Subcutaneous abdominal adipose tissue (tissue), 5 donors: ENCODE data around the gene TRIM63.

ENCODE experiments used
- H3K27ac ChIP-seq: one replicate; pipeline ENCODE4 v1.7.0; 2013; ENCODE audit warnings: low read depth, mild to moderate bottlenecking, inconsistent platforms, low read length, moderate library complexity
- H3K27me3 ChIP-seq, 5 donors: one replicate each; pipeline ENCODE4 v1.7.0; 2013; ENCODE audit warnings: low read length in 5 of 5, inconsistent platforms in 1 of 5; ENCODE audit not compliant: control insufficient read depth in 5 of 5, insufficient read depth in 4 of 5
- H3K36me3 ChIP-seq, 5 donors: one replicate each; pipeline ENCODE4 v1.7.0; 2013; ENCODE audit warnings: low read length in 5 of 5; ENCODE audit not compliant: control insufficient read depth in 5 of 5, insufficient read depth in 5 of 5
- H3K4me1 ChIP-seq, 5 donors: one replicate each; pipeline ENCODE4 v1.7.0; 2013; ENCODE audit warnings: low read length in 5 of 5, mild to moderate bottlenecking in 3 of 5, moderate library complexity in 1 of 5; ENCODE audit not compliant: control insufficient read depth in 5 of 5, insufficient read depth in 5 of 5
- H3K4me3 ChIP-seq, 5 donors: one replicate each; pipeline ENCODE4 v1.7.0; 2013; ENCODE audit warnings: low read length in 5 of 5, low read depth in 1 of 5
- H3K9ac ChIP-seq, 5 donors: one replicate each; pipeline ENCODE4 v1.7.0; 2013; ENCODE audit warnings: low read length in 5 of 5, mild to moderate bottlenecking in 4 of 5, moderate library complexity in 3 of 5
- H3K9me3 ChIP-seq, 5 donors: one replicate each; pipeline ENCODE4 v1.7.0; 2013; ENCODE audit warnings: low read length in 5 of 5; ENCODE audit not compliant: control insufficient read depth in 5 of 5
- donor health status: healthy.
- donor health status: healthy.
- donor health status: healthy.
- donor health status: healthy.
- donor health status: healthy.

Gene TRIM63

DNA sequence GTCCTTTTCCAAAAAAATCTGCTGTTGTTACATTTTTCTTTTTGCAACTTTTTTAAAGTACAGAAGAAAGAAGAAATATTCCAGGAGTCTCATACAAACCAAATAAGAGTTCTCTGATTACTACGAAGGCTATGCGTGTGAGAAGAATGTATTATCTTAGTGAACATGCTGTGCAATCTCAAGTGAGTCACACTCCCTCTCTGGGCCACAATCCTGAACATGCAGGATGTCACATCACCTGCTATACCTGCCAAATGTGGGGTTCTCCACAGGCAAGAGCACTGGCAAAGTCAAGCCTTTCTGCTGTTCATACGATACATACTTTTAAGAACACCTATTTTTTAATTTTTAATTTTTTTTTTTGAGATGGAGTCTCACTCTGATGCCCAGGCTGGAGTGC lies 21.7 kb upstream of the TRIM63 start:
- no peak overlapping the region for H3K4me3 ChIP-seq
- H3K4me1 ChIP-seq: peaks cover 0 to 3% (median under 1%) of the 10 kb centered on the region in 5 donors
- H3K27ac ChIP-seq: no peak overlapping the region
- no peaks in the 10 kb centered on the region for H3K36me3 ChIP-seq
- H3K9me3 ChIP-seq: no peaks in the 10 kb centered on the region
- H3K9ac ChIP-seq: no peak overlapping the region
- peaks cover 7 to 12% (median 9%) of the 10 kb centered on the region in 5 donors for H3K27me3 ChIP-seq

GRCh38 chr1:26084844-26085243 lies 17.4 kb upstream of the TRIM63 start:
- Histone ChIP-seq H3K9ac (no peak overlapping the region), H3K4me3 (no peak overlapping the region), H3K36me3 (no peaks in the 10 kb centered on the region), H3K9me3 (no peaks in the 10 kb centered on the region), H3K4me1 (no peaks in the 10 kb centered on the region), H3K27me3 (peaks cover 5 to 14% (median 7%) of the 10 kb centered on the region in 5 donors), H3K27ac (no peak overlapping the region)

- Histone ChIP-seq H3K27me3 (peaks cover 5 to 14% (median 7%) of the 10 kb centered on the region in 5 donors), H3K4me1 (no peaks in the 10 kb centered on the region), H3K27ac (no peak overlapping the region), H3K36me3 (no peaks in the 10 kb centered on the region), H3K4me3 (no peak overlapping the region), H3K9me3 (no peaks in the 10 kb centered on the region), H3K9ac (no peak overlapping the region)
Observed at GRCh38 chr1:26084091-26084561, 16.7 kb upstream of the TRIM63 start.

- Histone ChIP-seq H3K4me1 (no peaks in the 10 kb centered on the region), H3K36me3 (no peaks in the 10 kb centered on the region), H3K9ac (no peak overlapping the region), H3K4me3 (no peak overlapping the region), H3K27me3 (peaks cover 6 to 17% (median 10%) of the 10 kb centered on the region in 5 donors), H3K9me3 (no peaks in the 10 kb centered on the region), H3K27ac (no peak overlapping the region)
Observed at GRCh38 chr1:26083208-26083607, 15.8 kb upstream of the TRIM63 start.

- Histone ChIP-seq H3K36me3 (no peaks in the 10 kb centered on the region), H3K9ac (no peak overlapping the region), H3K4me1 (no peaks in the 10 kb centered on the region), H3K27me3 (peaks cover 6 to 17% (median 13%) of the 10 kb centered on the region in 5 donors), H3K9me3 (no peaks in the 10 kb centered on the region), H3K4me3 (no peak overlapping the region), H3K27ac (no peak overlapping the region)
Observed at GRCh38 chr1:26082020-26082350, 14.6 kb upstream of the TRIM63 start.

GRCh38 chr1:26081267-26082019 lies 14.0 kb upstream of the TRIM63 start:
- Histone ChIP-seq H3K9ac (no peak overlapping the region), H3K27me3 (peaks cover 6 to 18% (median 13%) of the 10 kb centered on the region in 5 donors), H3K4me1 (no peaks in the 10 kb centered on the region), H3K9me3 (no peaks in the 10 kb centered on the region), H3K4me3 (no peak overlapping the region), H3K36me3 (no peaks in the 10 kb centered on the region), H3K27ac (no peak overlapping the region)

DNA sequence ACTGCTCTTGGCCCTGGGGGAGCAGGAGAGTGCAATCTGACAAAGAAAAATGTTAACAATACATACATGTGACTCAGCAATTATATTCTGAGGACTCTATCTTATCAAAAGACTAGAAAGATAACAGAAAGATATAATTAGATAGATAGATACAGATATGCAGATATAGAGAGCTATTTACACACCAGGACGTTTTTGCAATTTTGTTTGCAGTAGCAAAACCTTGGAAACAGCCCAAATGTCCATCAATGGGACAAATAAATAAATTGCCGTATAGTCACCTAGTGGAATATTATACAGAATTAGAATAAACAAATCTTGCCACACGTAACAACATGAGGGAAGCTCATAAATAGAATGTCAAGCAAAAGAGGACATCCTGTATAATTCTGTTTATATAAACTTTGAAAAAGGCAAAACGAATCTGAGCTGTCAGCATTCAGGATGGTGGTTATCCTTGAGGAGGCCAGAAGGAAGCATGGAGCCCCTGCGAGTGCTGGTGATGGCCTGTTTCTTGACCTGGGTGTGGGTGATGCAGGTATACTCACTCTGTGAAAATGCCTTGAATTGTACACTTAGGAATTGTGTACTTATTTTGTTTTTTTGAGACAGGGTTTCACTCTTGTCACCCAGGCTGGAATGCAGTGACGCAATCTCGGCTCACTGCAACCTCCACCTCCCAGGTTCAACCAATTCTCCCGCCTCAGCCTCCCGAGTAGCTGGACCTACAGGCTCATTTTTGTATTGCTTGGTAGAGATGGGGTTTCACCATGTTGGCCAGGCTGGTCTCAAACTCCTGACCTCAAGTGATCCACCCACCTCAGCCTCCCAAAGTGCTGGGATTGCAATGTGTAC lies 12.8 kb upstream of the TRIM63 start:
- Histone ChIP-seq H3K4me3 (no peak overlapping the region), H3K27me3 (peaks cover 9 to 30% (median 14%) of the 10 kb centered on the region in 5 donors), H3K36me3 (no peaks in the 10 kb centered on the region), H3K4me1 (no peaks in the 10 kb centered on the region), H3K9ac (no peak overlapping the region), H3K9me3 (no peaks in the 10 kb centered on the region), H3K27ac (no peak overlapping the region)

GRCh38 chr1:26079178-26079563 lies 11.7 kb upstream of the TRIM63 start:
- H3K36me3 ChIP-seq: no peaks in the 10 kb centered on the region
- no peak overlapping the region for H3K27ac ChIP-seq
- H3K4me3 ChIP-seq: no peak overlapping the region
- no peaks in the 10 kb centered on the region for H3K4me1 ChIP-seq
- no peaks in the 10 kb centered on the region for H3K9me3 ChIP-seq
- H3K27me3 ChIP-seq: peaks cover 6 to 28% (median 8%) of the 10 kb centered on the region in 5 donors
- no peak overlapping the region for H3K9ac ChIP-seq

- H3K9me3 ChIP-seq: no peaks in the 10 kb centered on the region
- H3K9ac ChIP-seq: no peak overlapping the region
- H3K4me3 ChIP-seq: no peak overlapping the region
- H3K27me3 ChIP-seq: peaks cover 5 to 27% (median 8%) of the 10 kb centered on the region in 5 donors
- no peaks in the 10 kb centered on the region for H3K36me3 ChIP-seq
- no peak overlapping the region for H3K27ac ChIP-seq
- no peaks in the 10 kb centered on the region for H3K4me1 ChIP-seq
Observed at GRCh38 chr1:26078286-26079177, 11.1 kb upstream of the TRIM63 start.
